NB4 (cell line): ENCODE measurements around the gene LYPD1.

Experiments used
- CTCF ChIP-seq: IDR thresholded peaks from one replicate; pipeline ENCODE4 v1.5.1; 2012; ENCODE audit warnings: low read depth, low read length
- MYC ChIP-seq: IDR thresholded peaks from 2 replicates; pipeline ENCODE4 v1.6.1; 2011; ENCODE audit warnings: low read depth, low read length
- POLR2A ChIP-seq: IDR thresholded peaks from 2 replicates; pipeline ENCODE4 v1.6.1; 2011; ENCODE audit warnings: mild to moderate bottlenecking; ENCODE audit not compliant: insufficient read length; ENCODE audit errors: extremely low read depth

DNA sequence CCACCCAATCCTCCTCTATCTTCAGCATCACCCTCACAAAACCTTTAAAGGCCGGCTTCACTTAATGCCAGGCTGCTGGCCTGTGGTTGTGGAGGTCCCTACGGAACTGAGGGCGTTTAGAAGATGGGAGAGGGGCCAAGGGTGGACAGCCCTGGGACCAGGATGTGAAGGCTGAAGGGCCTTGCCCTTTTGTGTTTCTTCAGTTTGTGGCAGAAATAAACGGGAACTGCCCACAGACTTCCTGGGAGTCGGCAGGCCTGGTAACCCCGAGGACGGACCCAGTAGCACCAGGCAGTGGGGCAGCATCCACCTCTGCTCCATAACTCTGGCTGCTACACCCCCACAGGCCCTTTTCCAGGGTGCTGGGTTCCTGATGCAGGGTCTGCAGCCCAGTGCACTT is 51.3 kb downstream of the LYPD1 start:
- TF ChIP-seq CTCF (no peak), POLR2A (no peak), MYC (no peak)
